ENCODE measurements around the gene TASP1. TPM values are rescaled to one million over a fixed set of nuclear protein-coding genes. Genes with fewer than 3 reads are reported as not detected.

TASP1 gene
- total RNA-seq, 2 donors from 2014 or later, result 16.5 to 51.8 TPM

DNA sequence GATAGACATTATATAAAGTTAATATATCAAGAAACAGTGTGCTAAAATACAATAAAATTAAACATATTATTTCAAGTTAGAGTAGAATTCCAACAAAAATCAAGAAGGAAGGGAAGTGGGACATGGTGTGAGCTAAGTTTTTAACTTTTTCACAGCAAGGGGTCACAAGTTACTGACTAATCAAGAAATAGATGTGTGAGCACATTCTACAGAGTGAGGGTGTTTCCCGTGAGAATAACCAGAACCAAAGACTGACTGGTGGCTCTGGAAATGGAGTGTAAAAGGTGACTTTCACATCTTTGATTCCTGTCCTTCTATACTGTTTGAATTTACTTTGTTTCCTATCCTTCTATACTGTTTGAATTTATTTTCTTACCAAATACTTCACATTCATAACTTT is 206.6 kb downstream of the TASP1 start:
- Histone ChIP-seq H3K4me3 (no peak overlapping the region), H3K36me3 (peaks cover 7% of the 10 kb centered on the region), H3K27ac (no peak overlapping the region), H3K9me3 (no peaks in the 10 kb centered on the region), H3K4me1 (ENCODE audit: control insufficient read depth in 1 of 2, low read depth in 2 of 2) (no peaks in the 10 kb centered on the region), H3K27me3 (replicated peaks; ENCODE audit: insufficient read depth) (no peaks in the 10 kb centered on the region)
- ATAC-seq (ENCODE audit: insufficient number of reproducible peaks, low FRiP score, low read depth) (no peak), DNase-seq (ENCODE audit: low spot score) (no peak)
- TF ChIP-seq, protein P1, sequence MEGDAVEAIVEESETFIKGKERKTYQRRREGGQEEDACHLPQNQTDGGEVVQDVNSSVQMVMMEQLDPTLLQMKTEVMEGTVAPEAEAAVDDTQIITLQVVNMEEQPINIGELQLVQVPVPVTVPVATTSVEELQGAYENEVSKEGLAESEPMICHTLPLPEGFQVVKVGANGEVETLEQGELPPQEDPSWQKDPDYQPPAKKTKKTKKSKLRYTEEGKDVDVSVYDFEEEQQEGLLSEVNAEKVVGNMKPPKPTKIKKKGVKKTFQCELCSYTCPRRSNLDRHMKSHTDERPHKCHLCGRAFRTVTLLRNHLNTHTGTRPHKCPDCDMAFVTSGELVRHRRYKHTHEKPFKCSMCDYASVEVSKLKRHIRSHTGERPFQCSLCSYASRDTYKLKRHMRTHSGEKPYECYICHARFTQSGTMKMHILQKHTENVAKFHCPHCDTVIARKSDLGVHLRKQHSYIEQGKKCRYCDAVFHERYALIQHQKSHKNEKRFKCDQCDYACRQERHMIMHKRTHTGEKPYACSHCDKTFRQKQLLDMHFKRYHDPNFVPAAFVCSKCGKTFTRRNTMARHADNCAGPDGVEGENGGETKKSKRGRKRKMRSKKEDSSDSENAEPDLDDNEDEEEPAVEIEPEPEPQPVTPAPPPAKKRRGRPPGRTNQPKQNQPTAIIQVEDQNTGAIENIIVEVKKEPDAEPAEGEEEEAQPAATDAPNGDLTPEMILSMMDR (IDR thresholded peaks at IDR 0.05), result no peak

DNA sequence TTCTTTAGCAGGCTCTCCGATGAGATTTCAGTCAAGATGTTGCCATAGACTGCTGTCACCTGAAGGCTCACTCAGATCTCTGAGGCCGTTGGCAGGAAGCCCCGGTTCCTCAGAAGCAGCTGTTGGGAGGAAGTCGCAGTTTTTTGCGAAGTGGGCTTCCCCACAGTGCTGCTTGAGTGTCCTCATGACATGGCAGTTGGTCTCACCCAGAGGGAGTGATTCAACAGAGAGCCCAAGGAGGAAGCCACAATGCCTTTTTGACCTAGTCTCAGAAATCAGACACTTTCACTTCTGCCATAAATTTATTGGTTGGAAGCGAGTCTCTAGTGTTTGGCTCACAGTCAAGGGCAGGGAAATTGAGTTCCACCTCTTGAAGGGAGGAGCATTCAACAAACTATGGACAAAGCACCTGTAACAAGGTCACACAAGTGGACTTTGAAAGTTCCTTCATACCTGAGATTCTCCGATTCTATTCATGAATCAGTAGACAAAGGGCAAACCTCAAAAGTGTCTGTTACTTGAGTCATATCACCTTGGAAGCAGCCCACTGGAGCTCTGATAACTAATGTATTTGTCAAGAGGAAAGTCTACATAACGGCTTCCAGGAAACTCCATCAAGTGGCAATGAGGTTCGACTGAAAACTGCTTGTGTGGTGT is 208.3 kb downstream of the TASP1 start:
- no peaks in the 10 kb centered on the region for H3K9me3 ChIP-seq
- no peak overlapping the region for H3K27ac ChIP-seq
- no peaks in the 10 kb centered on the region for H3K4me1 ChIP-seq (ENCODE audit: control insufficient read depth in 1 of 2, low read depth in 2 of 2)
- H3K4me3 ChIP-seq, result no peak overlapping the region
- peaks cover 7% of the 10 kb centered on the region for H3K36me3 ChIP-seq
- TF ChIP-seq, protein P1 (IDR thresholded peaks at IDR 0.05), result no peak
- ATAC-seq (ENCODE audit: insufficient number of reproducible peaks, low FRiP score, low read depth) (no peak), DNase-seq (ENCODE audit: low spot score) (no peak)
- no peaks in the 10 kb centered on the region for H3K27me3 ChIP-seq (replicated peaks; ENCODE audit: insufficient read depth)

DNA sequence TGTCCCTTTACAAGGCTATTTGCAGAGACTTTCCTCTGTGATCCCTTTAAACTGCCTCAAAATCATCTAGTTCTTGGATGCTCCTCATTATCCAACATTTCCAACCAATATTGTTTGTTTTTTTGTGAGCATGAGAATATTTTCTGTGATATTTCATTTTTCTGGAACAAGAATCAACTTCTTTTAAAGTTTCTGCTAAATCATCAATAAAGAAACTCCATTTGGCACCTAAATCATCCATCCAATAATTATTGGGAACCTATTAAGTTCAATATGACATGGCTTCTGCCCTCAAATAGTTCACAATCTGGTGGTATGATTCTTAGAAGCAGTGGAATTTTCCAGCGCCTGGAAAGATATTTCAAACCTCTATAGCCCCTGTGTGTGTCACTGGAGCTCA is 210.0 kb downstream of the TASP1 start:
- no peak overlapping the region for H3K27ac ChIP-seq
- TF ChIP-seq, protein P1 (IDR thresholded peaks at IDR 0.05), result no peak
- ATAC-seq (ENCODE audit: insufficient number of reproducible peaks, low FRiP score, low read depth) (no peak), DNase-seq (ENCODE audit: low spot score) (no peak)
- no peaks in the 10 kb centered on the region for H3K9me3 ChIP-seq
- no peaks in the 10 kb centered on the region for H3K36me3 ChIP-seq
- H3K4me1 ChIP-seq (ENCODE audit: control insufficient read depth in 1 of 2, low read depth in 2 of 2), result no peaks in the 10 kb centered on the region
- H3K27me3 ChIP-seq (replicated peaks; ENCODE audit: insufficient read depth), result no peaks in the 10 kb centered on the region
- H3K4me3 ChIP-seq, result no peak overlapping the region

DNA sequence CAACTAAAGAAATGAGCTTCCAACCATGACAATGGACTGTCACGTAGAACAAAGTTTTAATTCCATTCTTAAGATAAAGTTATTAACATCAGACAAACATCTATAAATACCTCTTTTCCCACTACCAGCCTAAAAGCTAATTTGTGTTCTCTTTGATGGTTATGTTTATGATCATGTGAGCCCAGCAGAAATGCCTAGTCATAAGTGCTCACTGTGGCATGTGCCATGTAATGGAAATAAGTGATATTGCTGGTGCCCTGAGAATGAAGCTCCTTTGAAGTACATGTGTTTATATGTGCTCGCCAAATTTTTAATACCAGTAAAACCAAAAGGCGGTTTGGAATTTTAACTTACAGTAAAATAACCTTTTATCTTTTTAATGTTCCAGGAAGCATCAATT is 211.9 kb downstream of the TASP1 start:
- Histone ChIP-seq H3K9me3 (no peaks in the 10 kb centered on the region), H3K4me1 (ENCODE audit: control insufficient read depth in 1 of 2, low read depth in 2 of 2) (no peaks in the 10 kb centered on the region), H3K27me3 (replicated peaks; ENCODE audit: insufficient read depth) (no peaks in the 10 kb centered on the region), H3K4me3 (no peak overlapping the region), H3K27ac (no peak overlapping the region), H3K36me3 (no peaks in the 10 kb centered on the region)
- no peak for ATAC-seq (ENCODE audit: insufficient number of reproducible peaks, low FRiP score, low read depth)
- TF ChIP-seq, protein P1 (IDR thresholded peaks at IDR 0.05), result no peak
- no peak for DNase-seq (ENCODE audit: low spot score)

DNA sequence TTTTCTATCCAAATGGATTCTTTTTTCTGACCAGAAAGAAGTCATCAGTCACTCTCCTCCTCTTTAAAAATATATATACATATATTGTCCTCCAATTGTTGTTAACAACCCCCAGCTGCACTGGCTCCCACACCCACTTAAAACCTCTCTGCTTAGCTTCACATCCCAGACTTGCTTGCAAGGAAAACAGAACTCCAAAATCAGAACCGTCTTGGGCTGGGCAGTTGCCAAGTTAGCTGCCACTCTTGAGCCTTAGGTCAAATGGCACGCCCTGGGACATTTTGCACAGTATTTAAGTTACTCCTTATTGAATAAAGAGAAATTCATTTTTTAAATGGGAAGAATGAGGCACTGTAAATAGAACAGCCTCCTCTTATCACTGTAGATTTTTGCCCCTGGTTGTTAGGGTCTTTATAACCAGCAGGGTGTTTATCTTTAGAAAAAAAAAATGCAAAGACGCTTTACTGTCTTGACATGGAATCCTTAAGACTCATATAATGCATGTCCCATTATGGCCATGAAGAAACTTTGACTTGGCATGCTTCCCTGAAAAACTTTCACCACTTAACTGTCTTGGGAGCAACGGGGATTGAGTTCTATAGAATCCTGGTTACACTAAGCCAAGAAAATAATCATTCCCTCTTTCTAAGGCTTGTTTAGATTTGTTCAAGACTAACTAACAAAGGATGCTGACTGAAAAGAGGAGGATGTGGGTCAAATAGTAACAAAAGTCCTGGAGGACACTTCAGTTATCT is 213.2 kb downstream of the TASP1 start:
- Histone ChIP-seq H3K4me1 (ENCODE audit: control insufficient read depth in 1 of 2, low read depth in 2 of 2) (no peaks in the 10 kb centered on the region), H3K27ac (no peak overlapping the region), H3K27me3 (replicated peaks; ENCODE audit: insufficient read depth) (no peaks in the 10 kb centered on the region), H3K36me3 (no peaks in the 10 kb centered on the region), H3K4me3 (no peak overlapping the region), H3K9me3 (no peaks in the 10 kb centered on the region)
- TF ChIP-seq, protein P1 (IDR thresholded peaks at IDR 0.05), result no peak
- ATAC-seq (ENCODE audit: insufficient number of reproducible peaks, low FRiP score, low read depth) (no peak), DNase-seq (ENCODE audit: low spot score) (no peak)
